ENCODE data around the gene BAAT. TPM values are rescaled to one million over a fixed set of nuclear protein-coding genes. Genes with fewer than 3 reads are reported as not detected.

BAAT gene
- total RNA-seq, 1 donor from 2014 or later, result 1.0 TPM

DNA sequence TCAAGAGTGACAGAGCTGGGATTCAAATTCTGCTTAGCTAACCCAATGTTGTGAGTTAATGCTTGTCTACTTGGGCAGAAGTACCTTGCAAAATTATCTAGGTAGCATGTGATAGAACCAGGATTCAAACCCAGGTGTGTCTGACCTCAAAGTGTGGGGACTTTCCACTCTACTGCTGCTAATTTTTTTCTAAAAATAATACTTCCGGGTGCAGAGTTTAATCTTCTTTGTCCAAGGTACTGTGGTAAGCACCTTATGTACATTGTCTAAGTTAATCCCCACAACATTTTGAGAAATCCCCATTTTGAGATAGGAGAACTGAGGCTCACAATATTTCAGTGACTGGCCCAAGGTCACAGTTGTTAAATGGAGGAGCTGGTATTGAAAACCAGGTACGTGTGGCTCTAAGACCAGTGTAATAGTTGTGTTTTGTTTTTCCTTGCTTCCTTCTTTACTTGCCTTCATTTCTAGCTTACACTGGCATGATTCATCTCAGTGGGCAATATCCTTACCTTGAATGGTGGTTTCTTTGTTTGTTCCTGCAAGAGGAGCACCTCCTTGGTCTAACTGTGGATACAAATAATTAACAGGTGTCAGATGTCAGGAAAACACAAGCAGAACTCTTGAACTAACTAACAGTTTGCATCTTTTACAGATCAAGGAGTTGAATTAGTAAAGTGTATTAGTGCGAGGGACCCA, 43.3 kb upstream of the BAAT start:
- ATAC-seq, result no peak
- Histone ChIP-seq H3K9me3 (no peaks in the 10 kb centered on the region), H3K4me3 (no peak overlapping the region), H3K36me3 (no peaks in the 10 kb centered on the region), H3K4me1 (no peaks in the 10 kb centered on the region), H3K27ac (no peak overlapping the region), H3K27me3 (no peaks in the 10 kb centered on the region)
- DNase-seq, result no peak
- TF ChIP-seq, protein P1, sequence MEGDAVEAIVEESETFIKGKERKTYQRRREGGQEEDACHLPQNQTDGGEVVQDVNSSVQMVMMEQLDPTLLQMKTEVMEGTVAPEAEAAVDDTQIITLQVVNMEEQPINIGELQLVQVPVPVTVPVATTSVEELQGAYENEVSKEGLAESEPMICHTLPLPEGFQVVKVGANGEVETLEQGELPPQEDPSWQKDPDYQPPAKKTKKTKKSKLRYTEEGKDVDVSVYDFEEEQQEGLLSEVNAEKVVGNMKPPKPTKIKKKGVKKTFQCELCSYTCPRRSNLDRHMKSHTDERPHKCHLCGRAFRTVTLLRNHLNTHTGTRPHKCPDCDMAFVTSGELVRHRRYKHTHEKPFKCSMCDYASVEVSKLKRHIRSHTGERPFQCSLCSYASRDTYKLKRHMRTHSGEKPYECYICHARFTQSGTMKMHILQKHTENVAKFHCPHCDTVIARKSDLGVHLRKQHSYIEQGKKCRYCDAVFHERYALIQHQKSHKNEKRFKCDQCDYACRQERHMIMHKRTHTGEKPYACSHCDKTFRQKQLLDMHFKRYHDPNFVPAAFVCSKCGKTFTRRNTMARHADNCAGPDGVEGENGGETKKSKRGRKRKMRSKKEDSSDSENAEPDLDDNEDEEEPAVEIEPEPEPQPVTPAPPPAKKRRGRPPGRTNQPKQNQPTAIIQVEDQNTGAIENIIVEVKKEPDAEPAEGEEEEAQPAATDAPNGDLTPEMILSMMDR (IDR thresholded peaks at IDR 0.05), result no peak
- intact Hi-C loops (cut with DNase I), result no loop called here

DNA sequence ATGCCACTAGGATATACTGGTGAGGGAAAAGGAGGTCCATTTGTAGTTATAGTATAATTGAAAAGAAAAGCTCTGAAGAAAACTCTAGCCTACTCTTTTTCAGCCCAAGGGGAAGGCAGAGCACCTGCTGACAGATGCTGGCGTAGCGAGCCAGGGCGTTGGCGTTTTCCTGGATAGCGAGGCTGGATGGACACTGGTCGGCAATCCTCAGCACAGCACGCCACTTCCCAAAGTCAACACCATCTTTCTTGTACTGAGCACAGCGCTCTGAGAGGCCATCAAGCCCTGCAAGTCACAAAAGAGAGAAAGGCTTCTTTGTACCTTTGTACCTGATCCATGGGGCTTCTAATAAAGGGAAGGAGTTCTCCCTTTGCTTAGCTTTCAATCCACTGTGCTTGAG, 42.6 kb upstream of the BAAT start:
- TF ChIP-seq, protein P1 (IDR thresholded peaks at IDR 0.05), result no peak
- Histone ChIP-seq H3K27ac (no peak overlapping the region), H3K4me3 (no peak overlapping the region), H3K4me1 (no peaks in the 10 kb centered on the region), H3K36me3 (no peaks in the 10 kb centered on the region), H3K9me3 (no peaks in the 10 kb centered on the region), H3K27me3 (no peaks in the 10 kb centered on the region)
- ATAC-seq (no peak), DNase-seq (no peak)
- intact Hi-C loops (cut with DNase I), result no loop called here

DNA sequence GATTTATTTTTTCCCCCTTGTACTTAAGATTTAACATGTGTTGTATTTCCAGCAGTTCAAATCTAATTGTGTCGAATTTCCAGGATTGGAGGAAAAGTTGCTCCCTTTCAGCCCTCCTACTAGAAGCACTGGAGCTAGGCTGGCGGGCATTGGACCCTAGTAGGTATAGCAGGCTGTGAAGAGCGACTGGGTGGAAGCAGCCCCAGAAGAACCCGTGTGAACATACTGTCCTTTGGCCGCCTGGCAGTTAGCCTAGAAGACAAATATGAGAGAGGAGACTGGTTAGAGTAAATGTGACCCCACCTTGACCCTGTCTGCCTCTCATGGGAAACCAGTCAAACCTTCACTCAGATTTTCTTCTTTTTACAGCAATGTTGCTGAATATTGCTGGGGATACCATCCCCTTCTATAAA, 36.9 kb upstream of the BAAT start:
- Histone ChIP-seq H3K4me3 (no peak overlapping the region), H3K9me3 (no peaks in the 10 kb centered on the region), H3K27ac (no peak overlapping the region), H3K36me3 (no peaks in the 10 kb centered on the region), H3K27me3 (no peaks in the 10 kb centered on the region), H3K4me1 (no peaks in the 10 kb centered on the region)
- ATAC-seq (peak; percentile 72), DNase-seq (no peak)
- TF ChIP-seq, protein P1 (IDR thresholded peaks at IDR 0.05), result no peak
- intact Hi-C loops (cut with DNase I), result no loop called here

DNA sequence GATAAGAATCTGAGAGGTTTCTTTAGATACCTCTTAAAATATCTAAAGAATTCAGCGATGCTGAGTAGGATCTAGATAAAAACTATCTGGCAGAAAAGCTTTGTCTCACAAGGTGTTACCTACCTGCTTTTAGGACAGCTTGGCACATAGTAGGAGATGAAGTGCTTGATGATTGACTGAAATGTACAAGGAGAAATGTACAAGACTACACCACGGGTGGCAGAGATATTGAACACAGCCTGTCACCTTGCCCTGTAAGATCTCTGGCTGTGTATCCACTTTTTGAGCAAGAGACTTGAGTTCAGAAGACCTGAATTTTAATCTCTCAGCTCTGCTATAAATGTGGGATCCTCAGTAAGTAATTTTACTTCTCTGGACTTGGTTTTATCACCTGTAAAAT, 35.1 kb upstream of the BAAT start:
- DNase-seq, result no peak
- TF ChIP-seq, protein P1 (IDR thresholded peaks at IDR 0.05), result no peak
- Histone ChIP-seq H3K4me3 (no peak overlapping the region), H3K4me1 (no peaks in the 10 kb centered on the region), H3K27me3 (no peaks in the 10 kb centered on the region), H3K27ac (no peak overlapping the region), H3K9me3 (peaks cover 7% of the 10 kb centered on the region), H3K36me3 (no peaks in the 10 kb centered on the region)
- intact Hi-C loops (cut with DNase I), result no loop called here
- no peak for ATAC-seq

DNA sequence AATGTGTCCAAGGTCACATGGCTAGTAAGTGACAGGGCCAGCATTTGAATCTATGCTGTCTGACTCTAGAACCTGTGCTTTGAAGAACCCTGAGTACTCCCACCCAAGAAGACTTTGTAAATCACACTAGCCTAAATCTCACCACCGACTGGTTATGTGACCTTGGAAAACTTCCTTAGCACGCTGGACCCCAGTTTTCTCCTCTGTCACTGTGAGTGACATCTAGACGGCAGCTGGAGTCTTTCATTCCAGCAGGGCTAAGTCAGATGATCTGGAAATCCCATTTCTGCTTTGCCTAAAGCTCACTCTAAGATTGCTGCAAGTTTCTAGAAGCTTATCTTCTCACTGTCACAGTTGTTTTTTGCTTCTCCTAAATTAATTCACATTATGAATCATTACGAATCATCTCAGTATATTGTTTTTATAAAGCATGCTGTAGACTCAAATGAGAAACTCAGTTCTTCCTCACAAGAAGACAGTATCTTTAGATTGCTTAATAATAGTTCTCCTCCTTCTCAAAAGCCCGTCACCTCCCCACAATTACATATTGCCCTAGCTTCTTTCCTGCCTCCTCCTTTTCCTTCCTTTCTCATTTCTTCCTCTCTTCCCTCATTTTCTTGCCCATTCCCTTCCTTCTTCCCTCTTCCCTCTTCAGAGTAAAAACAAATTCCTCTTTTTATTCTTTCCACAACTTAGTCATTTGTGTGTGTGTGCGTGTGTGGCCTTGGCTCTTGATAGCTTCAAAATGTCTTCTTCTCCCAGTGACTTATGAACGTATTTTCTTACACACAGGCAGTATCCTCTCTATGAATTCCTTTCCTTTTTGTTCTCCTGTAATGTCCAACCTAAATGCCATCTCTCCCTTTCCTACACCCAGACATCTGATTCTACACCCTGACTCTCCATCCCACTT, 34.0 kb upstream of the BAAT start:
- intact Hi-C loops (cut with DNase I), result no loop called here
- DNase-seq, result no peak
- Histone ChIP-seq H3K4me3 (no peak overlapping the region), H3K27me3 (no peaks in the 10 kb centered on the region), H3K36me3 (no peaks in the 10 kb centered on the region), H3K4me1 (no peaks in the 10 kb centered on the region), H3K9me3 (peaks cover 17% of the 10 kb centered on the region), H3K27ac (no peak overlapping the region)
- TF ChIP-seq, protein P1 (IDR thresholded peaks at IDR 0.05), result no peak
- no peak for ATAC-seq

Measured in upper lobe of right lung (tissue), 1 donor.